DND-41 (cell line): Measurements from ENCODE around the gene TMEM54.

Experiments
- ATAC-seq: fragments of 200-7000 bp; cut with Tn5 transposase; 3 replicates; pipeline ENCODE4 v1.9.1; 2021; ENCODE audit warnings: low read depth; ENCODE audit not compliant: insufficient read depth
- DNase-seq: peaks from one replicate; pipeline ENCODE4 v3.0.0-alpha.2; 2020
- H2AFZ ChIP-seq: 2 replicates; pipeline ENCODE4 v1.6.0; 2012; ENCODE audit warnings: low read depth, low read length
- H3K27ac ChIP-seq: 2 replicates; pipeline ENCODE4 v1.5.1; 2012; ENCODE audit warnings: low read length, inconsistent platforms
- H3K27me3 ChIP-seq: fragments of 200-600 bp; sonication (generic); 2 replicates; pipeline ENCODE4 v1.6.0; 2012; ENCODE audit warnings: low read length, mild to moderate bottlenecking, inconsistent platforms; ENCODE audit not compliant: insufficient read depth, poor library complexity
- H3K36me3 ChIP-seq: 2 replicates; pipeline ENCODE4 v1.5.1; 2012; ENCODE audit warnings: low read length, inconsistent platforms; ENCODE audit not compliant: insufficient read depth
- H3K4me1 ChIP-seq: 2 replicates; pipeline ENCODE4 v1.5.1; 2012; ENCODE audit warnings: mild to moderate bottlenecking, low read length; ENCODE audit not compliant: insufficient read depth
- H3K4me2 ChIP-seq: 2 replicates; pipeline ENCODE4 v1.6.0; 2012; ENCODE audit warnings: mild to moderate bottlenecking, moderate library complexity, low read length, inconsistent platforms; ENCODE audit not compliant: insufficient read depth
- H3K4me3 ChIP-seq, 2 experiments: fragments of 200-600 bp in 1 of 2; shearing (Covaris generic) in 1 of 2; 2 replicates each; pipeline ENCODE4 v1.5.1; 2012 to 2016; ENCODE audit warnings: inconsistent platforms in 2 of 2, low read length in 2 of 2, mild to moderate bottlenecking in 2 of 2, low read depth in 1 of 2, moderate library complexity in 1 of 2
- H3K79me2 ChIP-seq: 2 replicates; pipeline ENCODE4 v1.6.0; 2012; ENCODE audit warnings: low read length, inconsistent platforms; ENCODE audit not compliant: insufficient read depth
- H3K9ac ChIP-seq: 2 replicates; pipeline ENCODE4 v1.6.0; 2012; ENCODE audit warnings: low read depth, mild to moderate bottlenecking, inconsistent platforms, low read length, moderate library complexity
- H3K9me3 ChIP-seq: 2 replicates; pipeline ENCODE4 v1.5.1; 2012; ENCODE audit warnings: low read length, moderate library complexity, mild to moderate bottlenecking, inconsistent platforms; ENCODE audit not compliant: insufficient read depth, severe bottlenecking
- H4K20me1 ChIP-seq: 2 replicates; pipeline ENCODE4 v1.6.0; 2012; ENCODE audit warnings: low read length; ENCODE audit not compliant: insufficient read depth
- EZH2 ChIP-seq: IDR thresholded peaks from 3 replicates; pipeline ENCODE4 v1.6.1; 2012; ENCODE audit warnings: borderline replicate concordance, low read depth, mild to moderate bottlenecking, moderate library complexity, low read length, inconsistent platforms; ENCODE audit not compliant: severe bottlenecking
- TF ChIP-seq, protein P1 (sequence below): IDR thresholded peaks from 2 replicates; pipeline ENCODE4 v1.5.1; 2012; ENCODE audit warnings: borderline replicate concordance, low read length, moderate library complexity, mild to moderate bottlenecking; ENCODE audit not compliant: poor library complexity, severe bottlenecking; ENCODE audit errors: extremely low read depth

Gene TMEM54

GRCh38 chr1:32894681-32895080 is 6.5 kb downstream of the TMEM54 start:
- H3K79me2 ChIP-seq = no peaks in the 10 kb centered on the region
- H3K27ac ChIP-seq = no peak overlapping the region
- ATAC-seq = no peak
- H3K4me2 ChIP-seq = no peak overlapping the region
- no peaks in the 10 kb centered on the region for H3K27me3 ChIP-seq
- no peaks in the 10 kb centered on the region for H3K4me1 ChIP-seq
- no peaks in the 10 kb centered on the region; the same call in 1 of the 2 replicates for H4K20me1 ChIP-seq
- H3K36me3 ChIP-seq = no peaks in the 10 kb centered on the region
- TF ChIP-seq EZH2 = no peak
- TF ChIP-seq, protein P1, sequence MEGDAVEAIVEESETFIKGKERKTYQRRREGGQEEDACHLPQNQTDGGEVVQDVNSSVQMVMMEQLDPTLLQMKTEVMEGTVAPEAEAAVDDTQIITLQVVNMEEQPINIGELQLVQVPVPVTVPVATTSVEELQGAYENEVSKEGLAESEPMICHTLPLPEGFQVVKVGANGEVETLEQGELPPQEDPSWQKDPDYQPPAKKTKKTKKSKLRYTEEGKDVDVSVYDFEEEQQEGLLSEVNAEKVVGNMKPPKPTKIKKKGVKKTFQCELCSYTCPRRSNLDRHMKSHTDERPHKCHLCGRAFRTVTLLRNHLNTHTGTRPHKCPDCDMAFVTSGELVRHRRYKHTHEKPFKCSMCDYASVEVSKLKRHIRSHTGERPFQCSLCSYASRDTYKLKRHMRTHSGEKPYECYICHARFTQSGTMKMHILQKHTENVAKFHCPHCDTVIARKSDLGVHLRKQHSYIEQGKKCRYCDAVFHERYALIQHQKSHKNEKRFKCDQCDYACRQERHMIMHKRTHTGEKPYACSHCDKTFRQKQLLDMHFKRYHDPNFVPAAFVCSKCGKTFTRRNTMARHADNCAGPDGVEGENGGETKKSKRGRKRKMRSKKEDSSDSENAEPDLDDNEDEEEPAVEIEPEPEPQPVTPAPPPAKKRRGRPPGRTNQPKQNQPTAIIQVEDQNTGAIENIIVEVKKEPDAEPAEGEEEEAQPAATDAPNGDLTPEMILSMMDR = no peak
- no peak overlapping the region for H3K4me3 ChIP-seq
- H2AFZ ChIP-seq = no peak overlapping the region
- H3K9me3 ChIP-seq = no peaks in the 10 kb centered on the region
- no peak for DNase-seq
- no peak overlapping the region for H3K9ac ChIP-seq

GRCh38 chr1:32894019-32894600 is 7.1 kb downstream of the TMEM54 start:
- no peak overlapping the region for H2AFZ ChIP-seq
- H4K20me1 ChIP-seq = no peaks in the 10 kb centered on the region; the same call in 1 of the 2 replicates
- no peaks in the 10 kb centered on the region for H3K79me2 ChIP-seq
- no peak for TF ChIP-seq EZH2
- TF ChIP-seq, protein P1 = no peak
- DNase-seq (no peak), ATAC-seq (no peak)
- H3K36me3 ChIP-seq = no peaks in the 10 kb centered on the region
- no peak overlapping the region for H3K4me2 ChIP-seq
- no peak overlapping the region for H3K4me3 ChIP-seq
- H3K4me1 ChIP-seq = no peaks in the 10 kb centered on the region
- H3K9ac ChIP-seq = no peak overlapping the region
- H3K27ac ChIP-seq = no peak overlapping the region
- H3K27me3 ChIP-seq = no peaks in the 10 kb centered on the region
- no peaks in the 10 kb centered on the region for H3K9me3 ChIP-seq

- Histone ChIP-seq H3K9ac (no peak overlapping the region), H3K4me3 (no peak overlapping the region)
Observed at GRCh38 chr1:32893198-32894018, 7.8 kb downstream of the TMEM54 start.

More at GRCh38 chr1:32893198-32894018, 7.8 kb downstream of the TMEM54 start:
- Histone ChIP-seq H3K36me3 (no peaks in the 10 kb centered on the region), H3K9me3 (no peaks in the 10 kb centered on the region), H3K4me1 (no peaks in the 10 kb centered on the region), H2AFZ (no peak overlapping the region), H3K27me3 (no peaks in the 10 kb centered on the region), H3K27ac (no peak overlapping the region), H3K4me2 (no peak overlapping the region), H4K20me1 (no peaks in the 10 kb centered on the region; the same call in none of the 2 replicates), H3K79me2 (no peaks in the 10 kb centered on the region)
- DNase-seq (no peak), ATAC-seq (no peak)
- TF ChIP-seq, protein P1 = no peak
